HG02970 (cell line): ENCODE data around the gene ADGRV1.

Source experiments
- ATAC-seq: cut with Tn5 transposase; IDR thresholded peaks from one replicate; pipeline ENCODE4 v1.9.1; 2021; ENCODE audit warnings: mild to moderate bottlenecking, moderate library complexity, moderate number of reproducible peaks; ENCODE audit not compliant: unreplicated experiment, low FRiP score

Gene ADGRV1

GRCh38 chr5:91142386-91142785, 583.8 kb downstream of the ADGRV1 start:
- ATAC-seq = no peak

GRCh38 chr5:91142819-91143218, 584.2 kb downstream of the ADGRV1 start:
- no peak for ATAC-seq

GRCh38 chr5:91143840-91144239, 585.2 kb downstream of the ADGRV1 start:
- ATAC-seq = no peak

GRCh38 chr5:91144491-91145332, 586.1 kb downstream of the ADGRV1 start:
- ATAC-seq = no peak

- ATAC-seq = no peak
Measured at GRCh38 chr5:91145333-91145620, 586.7 kb downstream of the ADGRV1 start.

- ATAC-seq = no peak
Measured at GRCh38 chr5:91146230-91146629, 587.6 kb downstream of the ADGRV1 start.

GRCh38 chr5:91146905-91147600, 588.5 kb downstream of the ADGRV1 start:
- no peak for ATAC-seq

- ATAC-seq = no peak
Measured at GRCh38 chr5:91150234-91150633, 591.6 kb downstream of the ADGRV1 start.

- ATAC-seq = no peak
Measured at GRCh38 chr5:91150636-91151035, 592.0 kb downstream of the ADGRV1 start.

- ATAC-seq = no peak
Measured at GRCh38 chr5:91151947-91152346, 593.4 kb downstream of the ADGRV1 start.

- ATAC-seq = no peak
Measured at GRCh38 chr5:91154338-91154737, 595.7 kb downstream of the ADGRV1 start.

- no peak for ATAC-seq
Measured at GRCh38 chr5:91155274-91155673, 596.7 kb downstream of the ADGRV1 start.

- ATAC-seq = no peak
Measured at GRCh38 chr5:91156242-91156641, 597.6 kb downstream of the ADGRV1 start.

GRCh38 chr5:91158011-91158410, 599.4 kb downstream of the ADGRV1 start:
- ATAC-seq = no peak

GRCh38 chr5:91159647-91160046, 601.0 kb downstream of the ADGRV1 start:
- ATAC-seq = no peak

- no peak for ATAC-seq
Measured at GRCh38 chr5:91160714-91161285, 602.2 kb downstream of the ADGRV1 start.

GRCh38 chr5:91162534-91163381, 604.2 kb downstream of the ADGRV1 start:
- ATAC-seq = peak; percentile 98

GRCh38 chr5:91164424-91164823, 605.8 kb downstream of the ADGRV1 start:
- no peak for ATAC-seq

- ATAC-seq = no peak
Measured at GRCh38 chr5:91166059-91166807, 607.6 kb downstream of the ADGRV1 start.

GRCh38 chr5:91168859-91169258, 610.3 kb downstream of the ADGRV1 start:
- ATAC-seq = no peak
